Measurements from ENCODE around the gene DDIT3. TPM values are rescaled to one million over a fixed set of nuclear protein-coding genes. Genes with fewer than 3 reads are reported as not detected.

DDIT3 gene
- total and polyA plus RNA-seq, 2 of the 8 experiments (the other 6 are each of a cell fraction or from before 2014, with no cell fraction given): 4.9 to 5.7 TPM

GRCh38 chr12:57513266-57513665, 7.0 kb downstream of the DDIT3 start:
- Histone ChIP-seq H3K27ac (ENCODE audit: low read depth, low read length) (no peak overlapping the region), H3K23ac (ENCODE audit: insufficient read length) (no peak overlapping the region), H2BK15ac (ENCODE audit: low read length) (no peak overlapping the region), H3K9me3 (ENCODE audit: insufficient read depth in 2 of 2, low read depth in 1 of 2, low read length in 1 of 2) (no peaks in the 10 kb centered on the region), H3K9ac (replicated peaks in 1 of 4; ENCODE audit: extremely low read depth in 1 of 4, low read depth in 3 of 4, low read length in 3 of 4) (no peak overlapping the region), H2AK5ac (ENCODE audit: low read depth, low read length) (no peak overlapping the region), H3K4me3 (ENCODE audit: extremely low read depth in 1 of 4, insufficient read depth in 2 of 4, low read depth in 3 of 4, low read length in 4 of 4) (no peak overlapping the region), H4K91ac (replicated peaks; ENCODE audit: insufficient read length, low read length) (no peak overlapping the region), H2AFZ (ENCODE audit: low read length) (no peak overlapping the region), H3K79me1 (ENCODE audit: low read depth, low read length) (no peaks in the 10 kb centered on the region; the same call in 1 of the 2 replicates), H2BK5ac (ENCODE audit: low read depth, low read length) (no peak overlapping the region), H3K23me2 (ENCODE audit: low read depth, low read length) (no peaks in the 10 kb centered on the region), H4K8ac (ENCODE audit: extremely low read depth, insufficient read depth, low read length) (no peak overlapping the region), H3K4me2 (ENCODE audit: insufficient read depth in 1 of 2, low read depth in 2 of 2, low read length in 2 of 2) (no peak overlapping the region), H2BK12ac (ENCODE audit: low read depth, low read length) (no peak overlapping the region), H3K4ac (replicated peaks; ENCODE audit: insufficient read length, low read depth, low read length) (no peak overlapping the region), H3K18ac (ENCODE audit: extremely low read depth, low read length) (no peak overlapping the region), H3K4me1 (replicated peaks in 1 of 4; ENCODE audit: control insufficient read depth in 3 of 4, insufficient read depth in 4 of 4, low read length in 3 of 4) (no peaks in the 10 kb centered on the region), H3K36me3 (ENCODE audit: control insufficient read depth in 2 of 4, insufficient read depth in 4 of 4, low read length in 3 of 4) (peaks cover 56 to 95% (median 78%) of the 10 kb centered on the region in 4 experiments), H2BK120ac (replicated peaks; ENCODE audit: low read depth, low read length) (no peak overlapping the region), H3K27me3 (replicated peaks in 1 of 4; ENCODE audit: control insufficient read depth in 3 of 4, extremely low read depth in 1 of 4, insufficient read depth in 3 of 4, low read length in 3 of 4) (no peaks in the 10 kb centered on the region), H2BK20ac (ENCODE audit: low read length) (no peak overlapping the region), H4K5ac (ENCODE audit: insufficient read length, low read depth, low read length) (no peak overlapping the region), H3K14ac (ENCODE audit: insufficient read length) (no peak overlapping the region), H3K56ac (replicated peaks; ENCODE audit: insufficient read length, low read depth, low read length) (no peak overlapping the region), H3K79me2 (ENCODE audit: control insufficient read depth in 1 of 2, insufficient read depth in 2 of 2, low read length in 2 of 2) (peaks cover 0 to 7% of the 10 kb centered on the region in 2 experiments; a peak in 2 of 4 replicates), H4K20me1 (replicated peaks in 1 of 2; ENCODE audit: control insufficient read depth in 1 of 2, insufficient read depth in 2 of 2, low read length in 2 of 2) (peaks cover 3 to 12% of the 10 kb centered on the region in 2 experiments)
- TF ChIP-seq FOSL1 (IDR thresholded peaks at IDR 0.05; ENCODE audit: insufficient read depth, low read depth, low read length) (no peak), SRF (IDR thresholded peaks at IDR 0.05; ENCODE audit: low read depth, low read length) (no peak), CBX8 (IDR thresholded peaks at IDR 0.05; ENCODE audit: borderline replicate concordance, low read depth, low read length) (no peak), CBX5 (IDR thresholded peaks at IDR 0.05; ENCODE audit: low read depth, low read length) (no peak), PHF8 (conservative IDR thresholded peaks at IDR 0.05; ENCODE audit: low read depth, low read length) (no peak), NANOG (IDR thresholded peaks at IDR 0.05; ENCODE audit: insufficient read depth, low read depth, low read length, poor library complexity, severe bottlenecking) (no peak), ATF3 (IDR thresholded peaks at IDR 0.05; ENCODE audit: insufficient read depth, low read depth, low read length) (no peak)
- TF ChIP-seq, protein P1, sequence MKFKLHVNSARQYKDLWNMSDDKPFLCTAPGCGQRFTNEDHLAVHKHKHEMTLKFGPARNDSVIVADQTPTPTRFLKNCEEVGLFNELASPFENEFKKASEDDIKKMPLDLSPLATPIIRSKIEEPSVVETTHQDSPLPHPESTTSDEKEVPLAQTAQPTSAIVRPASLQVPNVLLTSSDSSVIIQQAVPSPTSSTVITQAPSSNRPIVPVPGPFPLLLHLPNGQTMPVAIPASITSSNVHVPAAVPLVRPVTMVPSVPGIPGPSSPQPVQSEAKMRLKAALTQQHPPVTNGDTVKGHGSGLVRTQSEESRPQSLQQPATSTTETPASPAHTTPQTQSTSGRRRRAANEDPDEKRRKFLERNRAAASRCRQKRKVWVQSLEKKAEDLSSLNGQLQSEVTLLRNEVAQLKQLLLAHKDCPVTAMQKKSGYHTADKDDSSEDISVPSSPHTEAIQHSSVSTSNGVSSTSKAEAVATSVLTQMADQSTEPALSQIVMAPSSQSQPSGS (IDR thresholded peaks at IDR 0.05; ENCODE audit: low read length): no peak
- POLR2A ChIA-PET (ENCODE audit: partially characterized antibody): interaction anchor here (1.1 to 3.9 kb wide), 4 partner anchors 6 to 25 kb away, joined by 4 to 60 read pairs (median 17); partner anchors contain the start of genes DDIT3 and MBD6
- FAIRE-seq: no peak
- no peak for DNase-seq (ENCODE audit: low read depth in 1 of 2, low spot score in 2 of 2)
- WGBS, 2 experiments (ENCODE audit: extremely low coverage in 1 of 2, insufficient coverage in 1 of 2, insufficient read length in 1 of 2, insufficient replicate concordance in 2 of 2, low coverage in 1 of 2, low lambda C conversion rate in 2 of 2, missing lambda C conversion rate in 1 of 2): 86% methylated on average over 4 of the region's 5 CpGs; no CpG with 5 or more reads in 1 of the 2 experiments
- CTCF ChIA-PET (ENCODE audit: partially characterized antibody): interaction anchor here (0.5 to 1.2 kb wide), 6 partner anchors 22 to 883 kb away, joined by 3 to 4 read pairs (median 3); partner anchors contain the start of gene BAZ2A

All from H1 (cell line).